ENCODE measurements around the gene KLHDC7A.

Gene KLHDC7A

DNA sequence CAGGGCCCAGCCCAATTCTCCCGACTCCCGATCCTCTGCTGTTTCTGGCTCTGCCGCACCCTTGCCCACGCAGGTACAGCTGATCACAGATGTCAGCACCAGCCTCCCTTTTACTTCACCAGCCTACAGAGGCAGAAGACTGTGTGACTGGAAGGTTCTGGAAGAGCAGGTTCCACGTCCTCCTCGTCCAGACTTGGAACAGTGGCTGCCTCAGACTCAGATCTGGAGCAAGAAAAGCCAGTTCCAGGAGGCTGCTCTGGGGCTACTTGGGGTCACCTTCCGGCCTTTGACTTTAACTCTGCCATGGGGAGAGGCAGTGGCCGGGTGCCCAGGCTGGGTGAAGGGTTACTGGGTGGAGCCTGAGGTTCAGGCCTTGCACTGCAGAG, 16.1 kb upstream of the KLHDC7A start:
- TF ChIP-seq, protein P1, sequence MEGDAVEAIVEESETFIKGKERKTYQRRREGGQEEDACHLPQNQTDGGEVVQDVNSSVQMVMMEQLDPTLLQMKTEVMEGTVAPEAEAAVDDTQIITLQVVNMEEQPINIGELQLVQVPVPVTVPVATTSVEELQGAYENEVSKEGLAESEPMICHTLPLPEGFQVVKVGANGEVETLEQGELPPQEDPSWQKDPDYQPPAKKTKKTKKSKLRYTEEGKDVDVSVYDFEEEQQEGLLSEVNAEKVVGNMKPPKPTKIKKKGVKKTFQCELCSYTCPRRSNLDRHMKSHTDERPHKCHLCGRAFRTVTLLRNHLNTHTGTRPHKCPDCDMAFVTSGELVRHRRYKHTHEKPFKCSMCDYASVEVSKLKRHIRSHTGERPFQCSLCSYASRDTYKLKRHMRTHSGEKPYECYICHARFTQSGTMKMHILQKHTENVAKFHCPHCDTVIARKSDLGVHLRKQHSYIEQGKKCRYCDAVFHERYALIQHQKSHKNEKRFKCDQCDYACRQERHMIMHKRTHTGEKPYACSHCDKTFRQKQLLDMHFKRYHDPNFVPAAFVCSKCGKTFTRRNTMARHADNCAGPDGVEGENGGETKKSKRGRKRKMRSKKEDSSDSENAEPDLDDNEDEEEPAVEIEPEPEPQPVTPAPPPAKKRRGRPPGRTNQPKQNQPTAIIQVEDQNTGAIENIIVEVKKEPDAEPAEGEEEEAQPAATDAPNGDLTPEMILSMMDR (IDR thresholded peaks at IDR 0.05), result no peak

DNA sequence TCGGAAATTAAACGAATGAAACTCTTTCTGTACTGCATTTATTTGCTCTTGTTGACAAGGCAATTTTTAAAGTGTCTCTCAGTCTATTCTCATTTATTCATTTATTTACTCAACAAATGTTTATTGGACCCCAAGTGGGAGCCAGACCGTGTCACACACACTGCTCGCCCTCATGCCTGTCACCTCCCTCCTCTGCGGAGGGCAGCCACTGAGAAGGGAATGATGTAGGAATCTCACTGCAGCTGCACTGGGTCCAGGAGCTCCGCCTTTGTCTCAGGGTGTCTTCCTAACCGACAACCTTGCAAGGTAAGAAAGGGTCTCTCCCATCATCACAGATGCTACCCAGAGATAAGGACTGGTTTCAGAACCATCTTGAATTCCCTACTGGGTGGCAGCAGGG, 14.1 kb upstream of the KLHDC7A start:
- TF ChIP-seq, protein P1 (IDR thresholded peaks at IDR 0.05), result no peak

DNA sequence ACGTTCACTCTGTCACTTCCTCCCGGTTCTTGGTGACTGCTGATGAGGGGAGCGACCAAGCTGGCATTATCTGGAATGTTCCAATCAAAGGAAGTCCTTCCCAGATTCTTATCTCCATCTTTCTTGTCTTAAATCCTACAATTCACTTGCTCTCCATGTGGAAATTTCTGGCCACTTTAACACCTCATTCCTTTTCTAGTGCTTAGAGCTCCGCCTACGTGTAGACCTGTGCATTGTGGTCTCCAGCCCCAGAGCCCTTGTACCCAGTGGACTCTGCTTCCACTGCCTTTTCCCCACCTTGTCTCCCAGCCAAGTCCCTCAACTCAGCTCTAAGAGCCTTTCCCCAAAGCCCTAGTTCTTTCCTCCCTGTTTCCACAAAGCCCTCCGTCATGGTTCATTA, 12.2 kb upstream of the KLHDC7A start:
- TF ChIP-seq, protein P1 (IDR thresholded peaks at IDR 0.05), result no peak

DNA sequence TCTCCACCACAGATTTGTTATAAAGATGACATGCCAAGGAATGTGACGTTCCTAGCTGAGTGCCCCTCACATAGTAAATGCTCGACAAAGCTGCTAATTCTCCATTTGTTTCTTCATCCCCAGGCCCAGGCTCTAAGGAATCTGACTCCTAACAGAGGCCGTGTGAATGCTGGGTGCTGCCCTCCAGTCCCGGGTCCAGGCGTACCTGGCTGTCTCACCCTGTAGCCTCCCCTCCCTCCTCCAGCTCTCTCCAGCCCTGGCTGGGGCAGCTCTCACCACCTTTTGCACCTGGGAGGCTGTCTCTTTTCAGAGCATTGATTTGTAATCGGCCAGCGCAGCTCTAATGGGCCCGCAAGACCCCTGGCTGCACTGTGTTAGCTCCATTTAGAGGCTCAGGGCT, 11.2 kb upstream of the KLHDC7A start:
- TF ChIP-seq, protein P1 (IDR thresholded peaks at IDR 0.05), result no peak

DNA sequence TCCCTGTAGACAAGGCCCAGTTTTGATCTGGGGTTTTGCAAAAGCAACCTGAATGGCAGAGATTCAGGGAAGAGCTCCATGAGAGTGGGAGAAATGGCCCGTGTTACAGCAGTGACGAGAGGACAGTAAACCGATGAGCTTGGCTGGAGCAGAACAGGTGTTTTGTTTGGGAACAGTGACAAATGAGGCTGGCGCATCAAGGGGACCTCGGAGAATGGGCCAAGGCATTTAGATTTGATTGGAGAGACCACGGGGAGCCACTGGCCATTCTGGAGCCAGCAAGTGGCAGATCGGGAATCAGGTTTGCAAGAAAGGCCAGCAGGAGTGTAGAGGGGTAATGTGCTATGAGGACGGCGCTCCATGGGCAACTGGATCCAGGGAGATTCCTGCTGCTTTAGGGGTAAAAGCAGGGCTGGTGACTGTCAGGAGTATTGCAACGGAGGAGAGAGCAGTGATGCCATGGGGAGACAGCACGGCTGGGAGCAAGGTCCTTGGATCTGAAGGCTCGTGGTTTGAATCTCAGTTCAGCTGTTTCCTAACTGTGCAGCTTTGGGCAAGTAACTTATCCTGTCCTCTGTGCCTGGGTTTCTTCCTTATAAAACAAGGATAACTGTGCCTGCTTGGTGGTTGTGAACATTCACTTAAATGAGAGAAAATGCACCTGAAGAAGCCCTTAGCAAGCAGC, 9.9 kb upstream of the KLHDC7A start:
- TF ChIP-seq, protein P1 (IDR thresholded peaks at IDR 0.05), result no peak

DNA sequence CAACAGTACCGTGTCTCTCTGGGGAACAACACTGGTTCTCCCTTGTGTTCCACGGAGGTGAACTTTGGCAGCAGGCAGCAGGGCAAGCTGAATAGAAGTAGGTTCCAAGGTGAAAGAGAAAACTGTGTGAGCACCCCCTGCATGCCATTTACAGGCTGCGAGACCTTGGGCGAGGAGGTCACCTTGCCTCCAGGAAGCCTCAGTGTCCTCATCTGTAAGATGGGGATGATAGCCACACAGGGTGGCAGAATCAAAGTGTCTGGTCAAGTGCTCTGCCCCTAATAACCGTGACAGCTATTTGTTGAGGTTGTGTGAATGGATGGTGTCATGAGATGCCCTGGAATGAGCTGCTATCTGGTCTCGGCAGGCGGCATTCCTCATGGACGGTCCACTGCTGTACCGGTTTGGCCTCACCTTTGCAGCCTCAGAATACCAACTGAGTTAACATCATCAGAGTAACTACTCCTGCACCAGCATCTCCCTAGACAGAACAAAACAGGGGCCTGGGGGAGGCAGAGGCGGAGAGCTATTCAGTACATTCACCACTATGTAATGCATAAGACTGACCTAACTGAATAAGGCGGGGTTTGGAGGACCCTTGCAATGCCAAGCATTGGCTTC, 7.4 kb upstream of the KLHDC7A start:
- TF ChIP-seq, protein P1 (IDR thresholded peaks at IDR 0.05), result no peak

DNA sequence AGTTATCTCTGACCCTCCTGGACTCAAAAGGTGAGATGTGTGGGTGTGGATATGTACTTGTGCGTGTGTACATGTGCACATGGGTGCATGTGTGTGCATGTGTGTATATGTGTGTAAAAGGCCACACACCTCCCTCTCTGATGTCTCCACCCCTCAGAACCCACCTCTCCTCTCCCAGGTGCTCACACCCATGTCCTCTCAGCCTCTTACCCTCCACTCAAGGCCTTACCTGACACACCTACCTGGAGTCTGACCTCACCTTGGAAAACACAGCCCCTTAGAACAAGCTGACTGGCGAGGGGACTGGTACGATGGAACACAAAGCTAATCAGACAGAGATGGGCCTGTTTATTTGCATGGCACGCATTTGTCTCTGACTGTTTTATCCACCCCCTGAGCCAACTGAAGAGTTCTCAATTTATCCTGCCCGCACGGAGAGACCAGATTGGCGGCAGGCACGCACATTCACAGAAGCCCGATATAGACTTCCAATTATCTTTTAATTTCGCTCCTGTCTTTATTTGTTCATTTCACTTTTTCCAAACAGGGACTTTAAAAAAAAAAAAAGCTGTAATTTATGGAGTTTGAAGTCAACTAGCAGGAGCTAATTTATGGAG, 6.1 kb upstream of the KLHDC7A start:
- TF ChIP-seq, protein P1 (IDR thresholded peaks at IDR 0.05), result no peak
